Glutamatergic neuron (in vitro differentiated cells): ENCODE results near the gene CFAP221. TPM values are rescaled to one million over a fixed set of nuclear protein-coding genes. Genes with fewer than 3 reads are reported as not detected.

Experiments
- DNase-seq: peaks from one replicate; pipeline ENCODE4 v3.0.0; 2022
- H3K27ac Mint-ChIP-seq: one replicate; pipeline ENCODE4 v1.8.0; 2020; ENCODE audit warnings: mild to moderate bottlenecking, mixed read lengths, inconsistent platforms; ENCODE audit not compliant: unreplicated experiment
- H3K27me3 Mint-ChIP-seq: one replicate; pipeline ENCODE4 v1.8.0; 2020; ENCODE audit warnings: mild to moderate bottlenecking, moderate library complexity, mixed read lengths, inconsistent platforms; ENCODE audit not compliant: unreplicated experiment
- H3K36me3 Mint-ChIP-seq: one replicate; pipeline ENCODE4 v1.8.0; 2020; ENCODE audit warnings: mild to moderate bottlenecking, mixed read lengths, inconsistent platforms; ENCODE audit not compliant: unreplicated experiment
- H3K4me1 Mint-ChIP-seq: one replicate; pipeline ENCODE4 v1.8.0; 2020; ENCODE audit warnings: mild to moderate bottlenecking, low read depth, mixed read lengths, inconsistent platforms; ENCODE audit not compliant: unreplicated experiment
- H3K4me3 Mint-ChIP-seq: one replicate; pipeline ENCODE4 v1.8.0; 2020; ENCODE audit warnings: mild to moderate bottlenecking, mixed read lengths, inconsistent platforms; ENCODE audit not compliant: unreplicated experiment
- H3K9me3 Mint-ChIP-seq: one replicate; pipeline ENCODE4 v1.8.0; 2020; ENCODE audit warnings: mild to moderate bottlenecking, moderate library complexity, mixed read lengths, inconsistent platforms; ENCODE audit not compliant: unreplicated experiment
- CTCF ChIP-seq: fragments of 200-600 bp; sonication (generic); IDR thresholded peaks from one replicate; pipeline ENCODE4 v1.5.0; 2021; ENCODE audit not compliant: partially characterized antibody, unreplicated experiment
- total RNA-seq: library from RNA; stranded (reverse); fragmentation: NEBNext Ultra II Directional; extraction: Animal tissue kit (Norgen Biotek cat#: 25700); gene quantifications from one replicate; pipeline ENCODE4 v1.2.1, GENCODE V29; 2021; ENCODE audit not compliant: unreplicated experiment

CFAP221 gene
- total RNA-seq, 1 donor from 2014 or later = 0.34 TPM

- peak overlapping the region; percentile 94 for H3K27ac Mint-ChIP-seq
- peaks cover 6% of the 10 kb centered on the region for H3K27me3 Mint-ChIP-seq
- H3K9me3 Mint-ChIP-seq = peaks cover 16% of the 10 kb centered on the region
- DNase-seq = no peak
- H3K36me3 Mint-ChIP-seq = peaks cover 10% of the 10 kb centered on the region
- peaks cover 31% of the 10 kb centered on the region for H3K4me1 Mint-ChIP-seq
- no peak overlapping the region for H3K4me3 Mint-ChIP-seq
- no peak for TF ChIP-seq CTCF
These were observed 146.9 kb downstream of the CFAP221 start for GRCh38 chr2:119691189-119691588.

GRCh38 chr2:119691651-119692245 lies 147.5 kb downstream of the CFAP221 start:
- peaks cover 10% of the 10 kb centered on the region for H3K36me3 Mint-ChIP-seq
- peak overlapping the region; percentile 94 for H3K27ac Mint-ChIP-seq
- H3K9me3 Mint-ChIP-seq = peaks cover 16% of the 10 kb centered on the region
- no peak for DNase-seq
- TF ChIP-seq CTCF = no peak
- H3K27me3 Mint-ChIP-seq = peaks cover 6% of the 10 kb centered on the region
- H3K4me1 Mint-ChIP-seq = peaks cover 31% of the 10 kb centered on the region
- H3K4me3 Mint-ChIP-seq = peak overlapping the region; percentile 72

- peaks cover 16% of the 10 kb centered on the region for H3K9me3 Mint-ChIP-seq
- DNase-seq = no peak
- TF ChIP-seq CTCF = no peak
- peaks cover 5% of the 10 kb centered on the region for H3K27me3 Mint-ChIP-seq
- peaks cover 31% of the 10 kb centered on the region for H3K4me1 Mint-ChIP-seq
- peak overlapping the region; percentile 72 for H3K4me3 Mint-ChIP-seq
- peaks cover 8% of the 10 kb centered on the region for H3K36me3 Mint-ChIP-seq
- H3K27ac Mint-ChIP-seq = peak overlapping the region; percentile 94
These were observed 148.1 kb downstream of the CFAP221 start for GRCh38 chr2:119692310-119692709.

- no peak overlapping the region for H3K4me3 Mint-ChIP-seq
- H3K27me3 Mint-ChIP-seq = peaks cover 5% of the 10 kb centered on the region
- TF ChIP-seq CTCF = no peak
- H3K4me1 Mint-ChIP-seq = peaks cover 34% of the 10 kb centered on the region
- H3K27ac Mint-ChIP-seq = no peak overlapping the region
- DNase-seq = no peak
- peaks cover 6% of the 10 kb centered on the region for H3K36me3 Mint-ChIP-seq
- H3K9me3 Mint-ChIP-seq = peaks cover 18% of the 10 kb centered on the region
These were observed 148.7 kb downstream of the CFAP221 start for GRCh38 chr2:119692954-119693353.

GRCh38 chr2:119693567-119693966 lies 149.3 kb downstream of the CFAP221 start:
- peak overlapping the region; percentile 7 for H3K27ac Mint-ChIP-seq
- H3K4me3 Mint-ChIP-seq = peak overlapping the region; percentile 2
- H3K4me1 Mint-ChIP-seq = peaks cover 34% of the 10 kb centered on the region

More at GRCh38 chr2:119693567-119693966, 149.3 kb downstream of the CFAP221 start:
- Mint-ChIP-seq H3K27me3 (peaks cover 5% of the 10 kb centered on the region), H3K9me3 (peaks cover 18% of the 10 kb centered on the region), H3K36me3 (peaks cover 6% of the 10 kb centered on the region)
- no peak for DNase-seq
- TF ChIP-seq CTCF = no peak
